SU-DHL-6 (cell line): ENCODE data around the gene NFE2L3.
"Not testable (repeated sequence)": the region's sequence is repeated elsewhere in the genome, so short reads cannot be mapped to it uniquely, and the experiment has no call there.

Experiments used
- H2AFZ ChIP-seq: fragments of 200-600 bp; sonication (generic); 2 replicates; pipeline ENCODE4 v1.6.1; 2014; ENCODE audit warnings: low read depth, mild to moderate bottlenecking, moderate library complexity, mixed read lengths, antibody characterized with exemption, low read length; ENCODE audit not compliant: severe bottlenecking
- H3F3A ChIP-seq: fragments of 200-600 bp; shearing (Covaris generic); 2 replicates; pipeline ENCODE4 v1.6.0; 2016; ENCODE audit warnings: antibody characterized with exemption, mild to moderate bottlenecking; ENCODE audit not compliant: insufficient read depth
- H3K27ac ChIP-seq: fragments of 200-600 bp; sonication (generic); 2 replicates; pipeline ENCODE4 v1.5.1; 2016; ENCODE audit warnings: low read depth, mild to moderate bottlenecking, low read length, moderate library complexity, mixed read lengths
- H3K27me3 ChIP-seq: fragments of 200-600 bp; sonication (generic), shearing (Covaris generic); 2 replicates; pipeline ENCODE4 v1.6.0; 2014; ENCODE audit warnings: mild to moderate bottlenecking, low read length
- H3K36me3 ChIP-seq: fragments of 200-600 bp; sonication (generic); 2 replicates; pipeline ENCODE4 v1.6.1; 2014; ENCODE audit warnings: mild to moderate bottlenecking, low read length, mixed read lengths
- H3K4me2 ChIP-seq: fragments of 300-600, 200-600 bp; shearing (Covaris generic), sonication (generic); 2 replicates; pipeline ENCODE4 v1.6.0; 2014; ENCODE audit warnings: low read length, low read depth, mild to moderate bottlenecking; ENCODE audit not compliant: poor library complexity, severe bottlenecking
- H3K4me3 ChIP-seq: fragments of 200-600 bp; sonication (generic); 2 replicates; pipeline ENCODE4 v1.5.1; 2014; ENCODE audit warnings: antibody characterized with exemption, low read length, mild to moderate bottlenecking, mixed read lengths; ENCODE audit not compliant: insufficient read depth, poor library complexity, severe bottlenecking
- H3K79me2 ChIP-seq: fragments of 200-600 bp; sonication (generic); 2 replicates; pipeline ENCODE4 v1.6.1; 2014; ENCODE audit warnings: mild to moderate bottlenecking, low read length, moderate library complexity; ENCODE audit not compliant: insufficient read depth
- H3K9ac ChIP-seq: fragments of 200-600 bp; sonication (generic); 2 replicates; pipeline ENCODE4 v1.7.0; 2014; ENCODE audit warnings: mild to moderate bottlenecking, low read length
- H3K9me2 ChIP-seq: fragments of 200-600 bp; sonication (generic); replicated peaks from 2 replicates; pipeline ENCODE4 v1.6.1; 2014; ENCODE audit warnings: low read length; ENCODE audit not compliant: insufficient read depth
- H3K9me3 ChIP-seq: fragments of 200-600 bp; sonication (generic); 2 replicates; pipeline ENCODE4 v1.6.1; 2014; ENCODE audit warnings: low read length, mixed read lengths; ENCODE audit not compliant: insufficient read depth
- H4K20me1 ChIP-seq: fragments of 200-600 bp; sonication (generic); 2 replicates; pipeline ENCODE4 v1.6.1; 2014; ENCODE audit warnings: low read depth, mild to moderate bottlenecking, antibody characterized with exemption, low read length, moderate library complexity, mixed read lengths
- CTCF ChIP-seq: fragments of 200-600 bp; sonication (generic); IDR thresholded peaks from one replicate; pipeline ENCODE4 v1.5.1; 2017; ENCODE audit warnings: antibody characterized with exemption, mild to moderate bottlenecking, low read length, moderate library complexity; ENCODE audit not compliant: insufficient read depth, poor library complexity, severe bottlenecking
- EZH2phosphoT487 ChIP-seq: fragments of 200-600 bp; sonication (generic), shearing (Covaris generic); conservative IDR thresholded peaks from 2 replicates; pipeline ENCODE4 v1.6.1; 2018; ENCODE audit warnings: mild to moderate bottlenecking, antibody characterized with exemption, low read length, moderate library complexity, mixed read lengths

Gene NFE2L3

DNA sequence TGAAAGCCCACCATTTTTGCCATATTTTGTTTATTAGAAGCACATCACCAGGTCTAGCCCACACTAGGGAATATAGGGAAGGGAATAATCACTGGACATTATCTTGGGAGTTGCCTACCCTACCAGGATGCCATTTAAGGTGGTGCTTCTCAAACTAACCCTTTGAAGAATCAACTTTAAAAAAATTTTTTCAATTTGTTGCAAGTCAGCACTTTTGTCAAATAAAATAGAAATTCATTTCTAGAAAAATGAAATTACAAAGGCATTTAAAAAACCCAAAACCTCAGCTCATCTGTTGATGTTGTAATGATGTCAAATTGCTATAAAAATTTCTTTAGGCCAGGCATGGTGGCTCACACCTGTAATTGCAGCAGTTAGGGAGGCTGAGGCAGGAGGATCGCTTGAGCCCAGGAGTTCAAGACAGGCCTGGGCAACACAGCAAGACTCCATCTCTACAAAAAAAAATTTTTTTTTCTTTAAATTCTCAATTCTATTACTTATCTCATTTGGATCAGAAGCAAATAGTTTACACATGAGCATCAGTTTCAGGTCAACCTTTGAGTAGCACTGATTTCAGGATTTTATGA is 2.5 kb upstream of the NFE2L3 start:
- Histone ChIP-seq H3K9me2 (no peaks in the 10 kb centered on the region), H3K79me2 (no peaks in the 10 kb centered on the region), H3K27me3 (no peaks in the 10 kb centered on the region), H3F3A (0 out of 2 replicates have a peak, but pooled peaks cover 3% of the 10 kb centered on the region), H3K4me2 (no peak overlapping the region), H3K36me3 (no peaks in the 10 kb centered on the region), H3K4me3 (no peak overlapping the region), H3K27ac (no peak overlapping the region), H3K9me3 (no peaks in the 10 kb centered on the region), H4K20me1 (no peaks in the 10 kb centered on the region), H3K9ac (no peak overlapping the region), H2AFZ (no peak overlapping the region)
- no peak for TF ChIP-seq EZH2phosphoT487
- no peak for TF ChIP-seq CTCF

- Histone ChIP-seq H3F3A (peaks cover 3% of the 10 kb centered on the region; the same call in 1 of the 2 replicates), H3K9me3 (no peaks in the 10 kb centered on the region), H3K4me3 (peak overlapping the region; percentile 55), H3K79me2 (no peaks in the 10 kb centered on the region), H4K20me1 (no peaks in the 10 kb centered on the region), H2AFZ (peak overlapping the region; percentile 82), H3K36me3 (no peaks in the 10 kb centered on the region), H3K9ac (no peak overlapping the region), H3K27ac (no peak overlapping the region), H3K27me3 (no peaks in the 10 kb centered on the region), H3K9me2 (no peaks in the 10 kb centered on the region), H3K4me2 (peak overlapping the region; percentile 61)
- TF ChIP-seq CTCF = no peak
These were observed 902 bp upstream of the NFE2L3 start for GRCh38 chr7:26151096-26151495.

- Histone ChIP-seq H3K4me3 (peak overlapping the region; percentile 55), H4K20me1 (no peaks in the 10 kb centered on the region), H3K79me2 (no peaks in the 10 kb centered on the region), H3K9me2 (no peaks in the 10 kb centered on the region), H3K36me3 (no peaks in the 10 kb centered on the region), H3K27ac (no peak overlapping the region), H3K9me3 (no peaks in the 10 kb centered on the region), H3K27me3 (no peaks in the 10 kb centered on the region), H3K9ac (peak overlapping the region; percentile 56), H3F3A (peaks cover 8% of the 10 kb centered on the region; the same call in 1 of the 2 replicates), H2AFZ (peak overlapping the region; percentile 82), H3K4me2 (peak overlapping the region; percentile 61)
- TF ChIP-seq EZH2phosphoT487 (no peak), CTCF (no peak)
These were observed 397 bp upstream of the NFE2L3 start for GRCh38 chr7:26151650-26151952.

DNA sequence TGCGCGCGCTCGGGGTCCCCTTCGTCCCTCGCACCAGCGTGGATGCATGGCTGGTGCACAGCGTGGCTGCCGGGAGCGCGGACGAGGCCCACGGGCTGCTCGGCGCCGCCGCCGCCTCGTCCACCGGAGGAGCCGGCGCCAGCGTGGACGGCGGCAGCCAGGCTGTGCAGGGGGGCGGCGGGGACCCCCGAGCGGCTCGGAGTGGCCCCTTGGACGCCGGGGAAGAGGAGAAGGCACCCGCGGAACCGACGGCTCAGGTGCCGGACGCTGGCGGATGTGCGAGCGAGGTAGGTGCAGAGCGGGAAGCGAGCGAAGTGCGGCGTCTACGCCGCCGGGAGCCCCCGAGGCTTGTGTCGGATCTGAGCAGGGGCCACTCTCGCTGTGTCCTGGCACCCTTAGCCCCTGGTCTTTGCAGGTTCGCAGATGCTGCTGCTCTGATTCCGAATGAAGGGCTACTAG is 813 bp downstream of the NFE2L3 start:
- Histone ChIP-seq H2AFZ (peak overlapping the region; percentile 76), H3K4me3 (peak overlapping the region; percentile 55), H3K9ac (peak overlapping the region; percentile 56), H3K4me2 (peak overlapping the region; percentile 61)
- H3K79me2 ChIP-seq, H3F3A ChIP-seq, H3K36me3 ChIP-seq, H3K27me3 ChIP-seq, H3K9me2 ChIP-seq, H3K9me3 ChIP-seq, H3K27ac ChIP-seq, H4K20me1 ChIP-seq: not testable (repeated sequence)
- TF ChIP-seq EZH2phosphoT487 = 0 out of 2 replicates have a peak, but pooled peaks have one; percentile 74
